ENCODE results near the gene CIRBP. TPM values are rescaled to one million over a fixed set of nuclear protein-coding genes. Genes with fewer than 3 reads are reported as not detected.

CIRBP gene
- total RNA-seq, 1 experiment from 2014 or later: 287 TPM

- Histone ChIP-seq H3K4me1 (ENCODE audit: insufficient read depth, low read length, poor library complexity, severe bottlenecking) (peaks cover 51% of the 10 kb centered on the region), H3K27me3 (replicated peaks; ENCODE audit: insufficient read depth, low read depth, low read length, poor library complexity) (no peaks in the 10 kb centered on the region), H3K36me3 (ENCODE audit: insufficient read depth, low read length, poor library complexity, severe bottlenecking) (peaks cover 53% of the 10 kb centered on the region), H3K4me3 (ENCODE audit: low read depth, low read length, poor library complexity, severe bottlenecking) (peak within 1 kb of the TSS; percentile 69), H3K9me3 (ENCODE audit: low read depth, low read length, poor library complexity, severe bottlenecking) (no peaks in the 10 kb centered on the region), H3K27ac (ENCODE audit: low read depth, low read length, poor library complexity, severe bottlenecking) (peak within 1 kb of the TSS; percentile 99)
- POLR2A ChIA-PET (ENCODE audit: low non-redundant PET): no interaction called here
- TF ChIP-seq CTCF (conservative IDR thresholded peaks at IDR 0.05; ENCODE audit: low read depth, low read length) (no peak), EZH2 (IDR thresholded peaks at IDR 0.05; ENCODE audit: borderline replicate concordance, low read depth, low read length, poor library complexity, severe bottlenecking) (no peak)
- CTCF ChIA-PET: interaction anchor here (1.0 kb wide), 2 partner anchors 9 to 31 kb away, joined by 3 read pairs; no protein-coding TSS in a partner anchor
- BruUV-seq (replicated peaks): no TSS peak
- intact Hi-C loops (cut with micrococcal nuclease; ENCODE audit: unreplicated experiment): loop anchor here (10.0 kb wide), 2 partner anchors 169 to 319 kb away; partner anchors contain the start of gene MBD3
- peak; percentile 99 for DNase-seq (ENCODE audit: low spot score)
Measured at GRCh38 chr19:1275260-1275975, 6.3 kb downstream of the CIRBP start, which contains the start of gene FAM174C. TSS of gene FAM174C (plus strand) at chr19:1275530. CDS start at chr19:1275550, 20 bp downstream.

GRCh38 chr19:1275976-1276627 is 7.0 kb downstream of the CIRBP start:
- Histone ChIP-seq H3K4me3 (ENCODE audit: low read depth, low read length, poor library complexity, severe bottlenecking) (peak overlapping the region; percentile 69), H3K4me1 (ENCODE audit: insufficient read depth, low read length, poor library complexity, severe bottlenecking) (peaks cover 44% of the 10 kb centered on the region), H3K36me3 (ENCODE audit: insufficient read depth, low read length, poor library complexity, severe bottlenecking) (peaks cover 46% of the 10 kb centered on the region), H3K27ac (ENCODE audit: low read depth, low read length, poor library complexity, severe bottlenecking) (peak overlapping the region; percentile 99), H3K9me3 (ENCODE audit: low read depth, low read length, poor library complexity, severe bottlenecking) (no peaks in the 10 kb centered on the region), H3K27me3 (replicated peaks; ENCODE audit: insufficient read depth, low read depth, low read length, poor library complexity) (no peaks in the 10 kb centered on the region)
- ChIA-PET CTCF (no interaction called here), POLR2A (ENCODE audit: low non-redundant PET) (no interaction called here)
- intact Hi-C loops (cut with micrococcal nuclease; ENCODE audit: unreplicated experiment): loop anchor here (10.0 kb wide), 2 partner anchors 169 to 319 kb away; partner anchors contain the start of gene MBD3
- BruUV-seq (replicated peaks): TSS peak; percentile 5
- DNase-seq (ENCODE audit: low spot score): no peak
- TF ChIP-seq CTCF (conservative IDR thresholded peaks at IDR 0.05; ENCODE audit: low read depth, low read length) (no peak), EZH2 (IDR thresholded peaks at IDR 0.05; ENCODE audit: borderline replicate concordance, low read depth, low read length, poor library complexity, severe bottlenecking) (no peak)

- POLR2A ChIA-PET (ENCODE audit: low non-redundant PET): no interaction called here
- no peaks in the 10 kb centered on the region for H3K27me3 ChIP-seq (replicated peaks; ENCODE audit: insufficient read depth, low read depth, low read length, poor library complexity)
- no TSS peak for BruUV-seq (replicated peaks)
- peaks cover 41% of the 10 kb centered on the region for H3K36me3 ChIP-seq (ENCODE audit: insufficient read depth, low read length, poor library complexity, severe bottlenecking)
- no peaks in the 10 kb centered on the region for H3K9me3 ChIP-seq (ENCODE audit: low read depth, low read length, poor library complexity, severe bottlenecking)
- CTCF ChIA-PET: no interaction called here
- peak overlapping the region; percentile 99 for H3K27ac ChIP-seq (ENCODE audit: low read depth, low read length, poor library complexity, severe bottlenecking)
- H3K4me1 ChIP-seq (ENCODE audit: insufficient read depth, low read length, poor library complexity, severe bottlenecking): peaks cover 39% of the 10 kb centered on the region
- intact Hi-C loops (cut with micrococcal nuclease; ENCODE audit: unreplicated experiment): loop anchor here (10.0 kb wide), 2 partner anchors 168 to 318 kb away; partner anchors contain the start of gene MBD3
- no peak for DNase-seq (ENCODE audit: low spot score)
- TF ChIP-seq EZH2 (IDR thresholded peaks at IDR 0.05; ENCODE audit: borderline replicate concordance, low read depth, low read length, poor library complexity, severe bottlenecking): no peak
- peak overlapping the region; percentile 69 for H3K4me3 ChIP-seq (ENCODE audit: low read depth, low read length, poor library complexity, severe bottlenecking)
Measured at GRCh38 chr19:1276628-1277022, 7.5 kb downstream of the CIRBP start.

All from A673 (cell line).